Glomerular endothelial cell (primary cell): ENCODE data around the gene THADA. TPM values are rescaled to one million over a fixed set of nuclear protein-coding genes. Genes with fewer than 3 reads are reported as not detected.
"Not testable (repeated sequence)": the region's sequence is repeated elsewhere in the genome, so short reads cannot be mapped to it uniquely, and the experiment has no call there.

ENCODE experiments used
- DNase-seq: peaks from one replicate; pipeline ENCODE4 v3.0.0-alpha.2; 2011; ENCODE audit warnings: low read depth, low spot score; ENCODE audit errors: extremely low read depth
- total RNA-seq: library from RNA; depleted of rRNA; stranded (reverse); fragments of >200 nt; gene quantifications from 2 replicates; pipeline ENCODE4 v1.2.3, GENCODE V29; 2015

The THADA gene
- total RNA-seq, 1 donor from 2014 or later = 16.9 TPM

- DNase-seq = no peak
These were observed 204.5 kb downstream of the THADA start for GRCh38 chr2:43391201-43391877.

- DNase-seq = no peak
These were observed 206.0 kb downstream of the THADA start for GRCh38 chr2:43389581-43390466.

GRCh38 chr2:43388371-43388770 is 207.5 kb downstream of the THADA start:
- no peak for DNase-seq

GRCh38 chr2:43387092-43388062 is 208.5 kb downstream of the THADA start:
- no peak for DNase-seq

- not testable (repeated sequence) for DNase-seq
These were observed 209.2 kb downstream of the THADA start for GRCh38 chr2:43386679-43387078.

- no peak for DNase-seq
These were observed 211.7 kb downstream of the THADA start for GRCh38 chr2:43384143-43384542.

- DNase-seq = no peak
These were observed 212.3 kb downstream of the THADA start for GRCh38 chr2:43383533-43383932.

- DNase-seq = no peak
These were observed 216.3 kb downstream of the THADA start for GRCh38 chr2:43379494-43379893.

GRCh38 chr2:43377327-43377726 is 218.5 kb downstream of the THADA start:
- no peak for DNase-seq

GRCh38 chr2:43376523-43377198 is 219.2 kb downstream of the THADA start:
- DNase-seq = no peak

- DNase-seq = no peak
These were observed 219.9 kb downstream of the THADA start for GRCh38 chr2:43375746-43376522.

GRCh38 chr2:43372416-43373081 is 223.3 kb downstream of the THADA start:
- DNase-seq = no peak

GRCh38 chr2:43370705-43371104 is 225.1 kb downstream of the THADA start:
- no peak for DNase-seq

- no peak for DNase-seq
These were observed 225.7 kb downstream of the THADA start for GRCh38 chr2:43370146-43370545.

GRCh38 chr2:43368483-43369385 is 227.1 kb downstream of the THADA start:
- no peak for DNase-seq

- no peak for DNase-seq
These were observed 228.6 kb downstream of the THADA start for GRCh38 chr2:43367012-43367782.

GRCh38 chr2:43363120-43363519 is 232.7 kb downstream of the THADA start:
- DNase-seq = no peak
